Measurements from ENCODE around the gene CDK5RAP2. TPM values are rescaled to one million over a fixed set of nuclear protein-coding genes. Genes with fewer than 3 reads are reported as not detected.

Gene CDK5RAP2
- total RNA-seq, 1 experiment from 2014 or later = 56.4 TPM

DNA sequence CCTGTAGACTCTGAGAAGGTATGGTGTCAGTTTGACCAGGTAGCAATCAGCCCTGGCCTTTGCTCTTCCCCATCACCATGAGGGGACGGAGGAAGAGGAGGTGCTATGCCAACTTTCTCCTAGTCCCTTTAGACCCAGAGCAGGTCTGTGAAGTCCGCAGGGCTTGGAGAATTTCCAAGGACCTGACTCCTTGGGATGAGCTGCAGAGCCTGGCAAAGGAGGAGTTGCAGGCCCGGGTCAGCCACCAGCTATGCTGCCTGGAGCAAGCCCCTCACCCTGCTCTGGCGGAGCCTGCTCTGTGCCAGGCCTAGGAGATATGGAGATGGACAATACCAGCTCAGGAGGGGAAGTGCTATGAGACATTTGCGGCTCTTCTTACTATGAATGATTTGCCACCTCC, 188.3 kb downstream of the CDK5RAP2 start:
- H3K4me1 ChIP-seq (ENCODE audit: insufficient read depth, low read length) = no peaks in the 10 kb centered on the region
- no CpG with 5 or more reads among the region's 5 CpGs for WGBS (ENCODE audit: extremely low coverage, insufficient read length, low lambda C conversion rate)
- peaks cover 28 to 78% (median 59%) of the 10 kb centered on the region in 3 experiments; a peak in 6 of 7 replicates for H3K36me3 Mint-ChIP-seq (ENCODE audit: insufficient read depth in 1 of 3, low read depth in 3 of 3)

More for the DNA sequence above, 188.3 kb downstream of the CDK5RAP2 start:
- H4K20me1 ChIP-seq (ENCODE audit: control insufficient read depth, insufficient read depth, insufficient read length) = peaks cover 2% of the 10 kb centered on the region
- H2BK20ac ChIP-seq (ENCODE audit: low read depth, low read length, poor library complexity, severe bottlenecking) = no peak overlapping the region
- no peak overlapping the region for H2BK5ac ChIP-seq (ENCODE audit: insufficient read length, low read length)
- Mint-ChIP-seq H3K9me3 (no peaks in the 10 kb centered on the region), H3K4me3 (no peak overlapping the region), H3K27ac (no peak overlapping the region), H3K27me3 (ENCODE audit: low read depth) (no peaks in the 10 kb centered on the region), H3K4me1 (no peaks in the 10 kb centered on the region)
- no peak overlapping the region for H2BK120ac ChIP-seq (ENCODE audit: low read depth, low read length, poor library complexity, severe bottlenecking)
- no peaks in the 10 kb centered on the region for H3K23me2 ChIP-seq (ENCODE audit: insufficient read length, low read depth, low read length, poor library complexity, severe bottlenecking)
- no peak overlapping the region for H3K56ac ChIP-seq (ENCODE audit: insufficient read length, low read depth, low read length)
- H3K14ac ChIP-seq (ENCODE audit: insufficient read depth, low read length) = no peak overlapping the region
- no peak overlapping the region for H2AK5ac ChIP-seq (ENCODE audit: insufficient read length, low read length)
- TF ChIP-seq, protein P1, sequence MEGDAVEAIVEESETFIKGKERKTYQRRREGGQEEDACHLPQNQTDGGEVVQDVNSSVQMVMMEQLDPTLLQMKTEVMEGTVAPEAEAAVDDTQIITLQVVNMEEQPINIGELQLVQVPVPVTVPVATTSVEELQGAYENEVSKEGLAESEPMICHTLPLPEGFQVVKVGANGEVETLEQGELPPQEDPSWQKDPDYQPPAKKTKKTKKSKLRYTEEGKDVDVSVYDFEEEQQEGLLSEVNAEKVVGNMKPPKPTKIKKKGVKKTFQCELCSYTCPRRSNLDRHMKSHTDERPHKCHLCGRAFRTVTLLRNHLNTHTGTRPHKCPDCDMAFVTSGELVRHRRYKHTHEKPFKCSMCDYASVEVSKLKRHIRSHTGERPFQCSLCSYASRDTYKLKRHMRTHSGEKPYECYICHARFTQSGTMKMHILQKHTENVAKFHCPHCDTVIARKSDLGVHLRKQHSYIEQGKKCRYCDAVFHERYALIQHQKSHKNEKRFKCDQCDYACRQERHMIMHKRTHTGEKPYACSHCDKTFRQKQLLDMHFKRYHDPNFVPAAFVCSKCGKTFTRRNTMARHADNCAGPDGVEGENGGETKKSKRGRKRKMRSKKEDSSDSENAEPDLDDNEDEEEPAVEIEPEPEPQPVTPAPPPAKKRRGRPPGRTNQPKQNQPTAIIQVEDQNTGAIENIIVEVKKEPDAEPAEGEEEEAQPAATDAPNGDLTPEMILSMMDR (conservative IDR thresholded peaks at IDR 0.05) = no peak
- no peak overlapping the region for H4K91ac ChIP-seq (ENCODE audit: insufficient read length, low read depth, low read length)
- H3K9me3 ChIP-seq (ENCODE audit: control insufficient read depth, low read depth, low read length) = no peaks in the 10 kb centered on the region
- no peak overlapping the region for H4K5ac ChIP-seq (ENCODE audit: insufficient read length, low read depth, low read length)
- H3K79me1 ChIP-seq (ENCODE audit: insufficient read depth, low read depth, low read length, poor library complexity, severe bottlenecking) = no peaks in the 10 kb centered on the region
- H3T11ph ChIP-seq (ENCODE audit: low read length) = no peak overlapping the region
- H3K9ac ChIP-seq (ENCODE audit: extremely low read depth, insufficient read length, low read length) = no peak overlapping the region
- H3K27me3 ChIP-seq (ENCODE audit: insufficient read depth, low read length) = no peaks in the 10 kb centered on the region
- no peak overlapping the region for H3K27ac ChIP-seq (ENCODE audit: insufficient read length, low read depth, low read length)
- no peak overlapping the region for H3K4me2 ChIP-seq (ENCODE audit: insufficient read depth, insufficient read length, low read length)
- H3K4ac ChIP-seq (ENCODE audit: low read depth, low read length) = no peak overlapping the region
- H4K8ac ChIP-seq (replicated peaks; ENCODE audit: insufficient read length, low read depth, low read length) = no peak overlapping the region
- DNase-seq = no peak
- no peak overlapping the region for H3K23ac ChIP-seq (ENCODE audit: insufficient read length, low read depth, low read length)
- H3K79me2 ChIP-seq (ENCODE audit: insufficient read depth, low read length) = no peaks in the 10 kb centered on the region
- H2BK12ac ChIP-seq (ENCODE audit: insufficient read length, low read depth, low read length) = no peak overlapping the region
- no peak overlapping the region for H2AFZ ChIP-seq (ENCODE audit: low read length)
- H3K18ac ChIP-seq (ENCODE audit: insufficient read length, low read depth, low read length) = no peak overlapping the region
- no peak overlapping the region for H2BK15ac ChIP-seq (ENCODE audit: low read depth, low read length)

Measured in H9 (cell line).